Measurements from ENCODE around the gene OLAH. TPM values are rescaled to one million over a fixed set of nuclear protein-coding genes. Genes with fewer than 3 reads are reported as not detected.

OLAH gene
- total and polyA plus RNA-seq, 7 experiments from 2014 or later = 3.0 TPM; not detected in 6

GRCh38 chr10:15060638-15061037 lies 16.9 kb downstream of the OLAH start:
- H3K9me3 ChIP-seq (ENCODE audit: control insufficient read depth in 2 of 3, low read length in 3 of 3) = no peaks in the 10 kb centered on the region
- peaks cover 9 to 18% (median 13%) of the 10 kb centered on the region in 5 donors for H3K36me3 Mint-ChIP-seq
- no peak overlapping the region for H3K27ac Mint-ChIP-seq
- no peak overlapping the region for H3K4me3 Mint-ChIP-seq
- CTCF ChIA-PET = no interaction called here
- peaks cover 0 to 3% (median 0%) of the 10 kb centered on the region in 7 donors for H3K4me1 Mint-ChIP-seq
- intact Hi-C loops (cut with micrococcal nuclease) = no loop called here
- H3K9me3 Mint-ChIP-seq = peaks cover 9 to 28% (median 20%) of the 10 kb centered on the region in 11 donors
- no peaks in the 10 kb centered on the region for H3K27me3 ChIP-seq (ENCODE audit: control insufficient read depth in 2 of 2, insufficient read depth in 2 of 2, low read length in 2 of 2)
- H3K27ac ChIP-seq (ENCODE audit: low read depth, low read length) = no peak overlapping the region
- no peak for DNase-seq
- ATAC-seq = no peak
- no peaks in the 10 kb centered on the region for H3K4me1 ChIP-seq (ENCODE audit: control insufficient read depth in 2 of 2, insufficient read depth in 2 of 2, low read length in 2 of 2)
- POLR2A ChIA-PET = no interaction called here
- peaks cover 4 to 20% (median 13%) of the 10 kb centered on the region in 5 donors for H3K27me3 Mint-ChIP-seq
- H3K4me3 ChIP-seq (ENCODE audit: low read length) = no peak overlapping the region
- H3K36me3 ChIP-seq (ENCODE audit: control insufficient read depth in 2 of 3, insufficient read depth in 3 of 3, low read length in 3 of 3) = no peaks in the 10 kb centered on the region

- intact Hi-C loops (cut with micrococcal nuclease) = no loop called here
- no peak for DNase-seq
- no peak for ATAC-seq
Measured at GRCh38 chr10:15067154-15067553, 23.4 kb downstream of the OLAH start.

GRCh38 chr10:15068802-15069201 lies 25.1 kb downstream of the OLAH start:
- Histone ChIP-seq H3K27me3 (ENCODE audit: control insufficient read depth in 2 of 2, insufficient read depth in 2 of 2, low read length in 2 of 2) (no peaks in the 10 kb centered on the region), H3K36me3 (ENCODE audit: control insufficient read depth in 2 of 3, insufficient read depth in 3 of 3, low read length in 3 of 3) (no peaks in the 10 kb centered on the region), H3K4me1 (ENCODE audit: control insufficient read depth in 2 of 2, insufficient read depth in 2 of 2, low read length in 2 of 2) (no peaks in the 10 kb centered on the region), H3K27ac (ENCODE audit: low read depth, low read length) (no peak overlapping the region), H3K4me3 (ENCODE audit: low read length) (no peak overlapping the region), H3K9me3 (ENCODE audit: control insufficient read depth in 2 of 3, low read length in 3 of 3) (no peaks in the 10 kb centered on the region)
- peaks cover 0 to 12% (median 0%) of the 10 kb centered on the region in 5 donors for H3K36me3 Mint-ChIP-seq
- ATAC-seq (no peak), DNase-seq (no peak)
- intact Hi-C loops (cut with micrococcal nuclease) = no loop called here
- peaks cover 0 to 3% (median 0%) of the 10 kb centered on the region in 7 donors for H3K4me1 Mint-ChIP-seq
- ChIA-PET POLR2A (no interaction called here), CTCF (no interaction called here)
- H3K27ac Mint-ChIP-seq = no peak overlapping the region
- H3K9me3 Mint-ChIP-seq = peaks cover 0 to 13% (median 5%) of the 10 kb centered on the region in 11 donors
- H3K27me3 Mint-ChIP-seq = peaks cover 3 to 15% (median 7%) of the 10 kb centered on the region in 5 donors
- H3K4me3 Mint-ChIP-seq = no peak overlapping the region

More at GRCh38 chr10:15067154-15067553, 23.4 kb downstream of the OLAH start:
- Mint-ChIP-seq H3K27ac (no peak overlapping the region), H3K36me3 (peaks cover 0 to 12% (median 0%) of the 10 kb centered on the region in 5 donors), H3K4me1 (peaks cover 0 to 3% (median 0%) of the 10 kb centered on the region in 7 donors), H3K4me3 (no peak overlapping the region), H3K27me3 (peaks cover 3 to 13% (median 4%) of the 10 kb centered on the region in 5 donors), H3K9me3 (peaks cover 0 to 13% (median 5%) of the 10 kb centered on the region in 11 donors)
- CTCF ChIA-PET = no interaction called here
- no peak overlapping the region for H3K4me3 ChIP-seq (ENCODE audit: low read length)
- no peaks in the 10 kb centered on the region for H3K4me1 ChIP-seq (ENCODE audit: control insufficient read depth in 2 of 2, insufficient read depth in 2 of 2, low read length in 2 of 2)
- no peak overlapping the region for H3K27ac ChIP-seq (ENCODE audit: low read depth, low read length)
- no peaks in the 10 kb centered on the region for H3K36me3 ChIP-seq (ENCODE audit: control insufficient read depth in 2 of 3, insufficient read depth in 3 of 3, low read length in 3 of 3)
- no peaks in the 10 kb centered on the region for H3K9me3 ChIP-seq (ENCODE audit: control insufficient read depth in 2 of 3, low read length in 3 of 3)
- POLR2A ChIA-PET = no interaction called here
- no peaks in the 10 kb centered on the region for H3K27me3 ChIP-seq (ENCODE audit: control insufficient read depth in 2 of 2, insufficient read depth in 2 of 2, low read length in 2 of 2)

GRCh38 chr10:15069230-15069629 lies 25.5 kb downstream of the OLAH start:
- ChIA-PET CTCF (no interaction called here), POLR2A (no interaction called here)
- Histone ChIP-seq H3K27me3 (ENCODE audit: control insufficient read depth in 2 of 2, insufficient read depth in 2 of 2, low read length in 2 of 2) (no peaks in the 10 kb centered on the region), H3K4me1 (ENCODE audit: control insufficient read depth in 2 of 2, insufficient read depth in 2 of 2, low read length in 2 of 2) (no peaks in the 10 kb centered on the region), H3K9me3 (ENCODE audit: control insufficient read depth in 2 of 3, low read length in 3 of 3) (no peaks in the 10 kb centered on the region), H3K27ac (ENCODE audit: low read depth, low read length) (no peak overlapping the region), H3K36me3 (ENCODE audit: control insufficient read depth in 2 of 3, insufficient read depth in 3 of 3, low read length in 3 of 3) (no peaks in the 10 kb centered on the region), H3K4me3 (ENCODE audit: low read length) (no peak overlapping the region)
- Mint-ChIP-seq H3K36me3 (peaks cover 0 to 12% (median 0%) of the 10 kb centered on the region in 5 donors), H3K27ac (no peak overlapping the region), H3K4me3 (no peak overlapping the region), H3K4me1 (peaks cover 0 to 3% (median 0%) of the 10 kb centered on the region in 7 donors), H3K9me3 (peaks cover 0 to 13% (median 5%) of the 10 kb centered on the region in 11 donors), H3K27me3 (peaks cover 1 to 15% (median 5%) of the 10 kb centered on the region in 5 donors)
- intact Hi-C loops (cut with micrococcal nuclease) = no loop called here
- ATAC-seq (no peak), DNase-seq (no peak)

- intact Hi-C loops (cut with micrococcal nuclease) = no loop called here
- ChIA-PET POLR2A (interaction anchor here (0.6 kb wide), 1 partner anchor 68 kb away, joined by 3 read pairs; no protein-coding TSS in a partner anchor), CTCF (no interaction called here)
- Mint-ChIP-seq H3K27me3 (peaks cover 0 to 9% (median 3%) of the 10 kb centered on the region in 5 donors), H3K27ac (no peak overlapping the region), H3K4me3 (peak overlapping the region in 1 of 10 donors; percentile 10), H3K4me1 (no peaks in the 10 kb centered on the region), H3K36me3 (peaks cover 0 to 5% (median 0%) of the 10 kb centered on the region in 5 donors), H3K9me3 (peaks cover 0 to 8% (median 4%) of the 10 kb centered on the region in 11 donors)
- no peaks in the 10 kb centered on the region for H3K27me3 ChIP-seq (ENCODE audit: control insufficient read depth in 2 of 2, insufficient read depth in 2 of 2, low read length in 2 of 2)
- no peak for ATAC-seq
- H3K4me1 ChIP-seq (ENCODE audit: control insufficient read depth in 2 of 2, insufficient read depth in 2 of 2, low read length in 2 of 2) = no peaks in the 10 kb centered on the region
- H3K4me3 ChIP-seq (ENCODE audit: low read length) = no peak overlapping the region
- no peaks in the 10 kb centered on the region for H3K9me3 ChIP-seq (ENCODE audit: control insufficient read depth in 2 of 3, low read length in 3 of 3)
- DNase-seq = no peak
- no peaks in the 10 kb centered on the region for H3K36me3 ChIP-seq (ENCODE audit: control insufficient read depth in 2 of 3, insufficient read depth in 3 of 3, low read length in 3 of 3)
- H3K27ac ChIP-seq (ENCODE audit: low read depth, low read length) = no peak overlapping the region
Measured at GRCh38 chr10:15072358-15072757, 28.6 kb downstream of the OLAH start.

GRCh38 chr10:15075421-15075820 lies 31.7 kb downstream of the OLAH start:
- intact Hi-C loops (cut with micrococcal nuclease) = no loop called here
- H3K36me3 Mint-ChIP-seq = no peaks in the 10 kb centered on the region
- H3K9me3 Mint-ChIP-seq = no peaks in the 10 kb centered on the region
- ATAC-seq (no peak), DNase-seq (no peak)
- no peak overlapping the region for H3K4me3 Mint-ChIP-seq
- no peaks in the 10 kb centered on the region for H3K4me1 Mint-ChIP-seq
- POLR2A ChIA-PET = no interaction called here
- Histone ChIP-seq H3K9me3 (ENCODE audit: control insufficient read depth in 2 of 3, low read length in 3 of 3) (no peaks in the 10 kb centered on the region), H3K27me3 (ENCODE audit: control insufficient read depth in 2 of 2, insufficient read depth in 2 of 2, low read length in 2 of 2) (no peaks in the 10 kb centered on the region), H3K36me3 (ENCODE audit: control insufficient read depth in 2 of 3, insufficient read depth in 3 of 3, low read length in 3 of 3) (no peaks in the 10 kb centered on the region), H3K4me1 (ENCODE audit: control insufficient read depth in 2 of 2, insufficient read depth in 2 of 2, low read length in 2 of 2) (no peaks in the 10 kb centered on the region), H3K4me3 (ENCODE audit: low read length) (no peak overlapping the region), H3K27ac (ENCODE audit: low read depth, low read length) (no peak overlapping the region)
- H3K27me3 Mint-ChIP-seq = peaks cover 0 to 5% (median 0%) of the 10 kb centered on the region in 5 donors
- CTCF ChIA-PET = no interaction called here
- H3K27ac Mint-ChIP-seq = no peak overlapping the region

Data from naive thymus-derived CD4-positive, alpha-beta T cell (primary cell).